PC-9 (cell line): ENCODE data around the gene SMPD3. TPM values are rescaled to one million over a fixed set of nuclear protein-coding genes. Genes with fewer than 3 reads are reported as not detected.

Source experiments
- BruUV-seq: library from RNA; stranded (reverse); fragments of 400-500 nt; replicated peaks from 2 replicates; lab custom pipeline; 2021; lab: Mats Ljungman, UMichigan
- CTCF ChIA-PET: fragments of 300-600 bp; sonication (Branson Sonifier 250); formaldehyde crosslinking; loops from one replicate; lab custom pipeline; 2022; ENCODE audit warnings: antibody characterized with exemption; lab: Charles Lee
- POLR2A ChIA-PET: fragments of 300-600 bp; sonication (Branson Sonifier 250); formaldehyde crosslinking; loops from one replicate; lab custom pipeline; 2022; ENCODE audit warnings: antibody characterized with exemption; ENCODE audit not compliant: unreplicated experiment; lab: Charles Lee
- DNase-seq, 2 experiments: peaks; one replicate each; pipeline versions ENCODE4 v3.0.0 to v3.0.0-alpha.2; 2015 to 2022; ENCODE audit warnings: mixed read lengths in 1 of 2
- H2AFZ ChIP-seq: fragments of 200-600 bp; sonication (generic); 2 replicates; pipeline ENCODE4 v1.8.1; 2017; ENCODE audit warnings: antibody characterized with exemption
- H3F3A ChIP-seq: fragments of 200-600 bp; sonication (generic); 2 replicates; pipeline ENCODE4 v1.8.1; 2017; ENCODE audit warnings: antibody characterized with exemption, mild to moderate bottlenecking, low read depth; ENCODE audit not compliant: insufficient read depth
- H3K27ac ChIP-seq: fragments of 200-600 bp; sonication (generic); 2 replicates; pipeline ENCODE4 v1.6.1; 2016; ENCODE audit warnings: mixed run types
- H3K27me3 ChIP-seq: fragments of 200-600 bp; sonication (generic); 2 replicates; pipeline ENCODE4 v1.6.1; 2016; ENCODE audit warnings: low read depth, mixed run types; ENCODE audit not compliant: insufficient read depth
- H3K36me3 ChIP-seq: fragments of 200-600 bp; sonication (generic); 2 replicates; pipeline ENCODE4 v1.6.1; 2016; ENCODE audit warnings: low read depth, mixed run types
- H3K4me1 ChIP-seq: fragments of 200-600 bp; sonication (generic); replicated peaks from 2 replicates; pipeline ENCODE4 v1.6.1; 2016; ENCODE audit warnings: mixed run types; ENCODE audit not compliant: insufficient read depth
- H3K4me2 ChIP-seq: fragments of 200-600 bp; sonication (generic); 2 replicates; pipeline ENCODE4 v1.6.1; 2017; ENCODE audit warnings: mixed run types
- H3K4me3 ChIP-seq: fragments of 200-600 bp; sonication (generic); 2 replicates; pipeline ENCODE4 v1.6.1; 2016; ENCODE audit warnings: mixed run types
- H3K79me2 ChIP-seq: fragments of 200-600 bp; sonication (generic); 2 replicates; pipeline ENCODE4 v1.6.1; 2017; ENCODE audit warnings: low read depth, mixed run types
- H3K9me2 ChIP-seq: fragments of 200-600 bp; sonication (generic); 2 replicates; pipeline ENCODE4 v1.8.1; 2017; ENCODE audit warnings: mild to moderate bottlenecking; ENCODE audit not compliant: insufficient read depth
- H3K9me3 ChIP-seq: fragments of 200-600 bp; sonication (generic); 2 replicates; pipeline ENCODE4 v1.8.1; 2016; ENCODE audit warnings: low read depth; ENCODE audit not compliant: insufficient read depth
- H4K20me1 ChIP-seq: fragments of 200-600 bp; sonication (generic); 2 replicates; pipeline ENCODE4 v1.8.1; 2017; ENCODE audit not compliant: insufficient read depth
- EZH2 ChIP-seq: fragments of 200-600 bp; sonication (generic); IDR thresholded peaks from 2 replicates; pipeline ENCODE4 v1.8.0; 2017; ENCODE audit warnings: antibody characterized with exemption, low read depth
- intact Hi-C: fragments of 100-400 bp; cut with micrococcal nuclease; formaldehyde crosslinking; loops from one replicate; pipeline ENCODE4 v1.10.0; 2022; ENCODE audit not compliant: unreplicated experiment
- total RNA-seq: library from RNA; stranded (reverse); gene quantifications from 2 replicates; pipeline ENCODE4 v1.2.3, GENCODE V29; 2021
- TF ChIP-seq, protein P1 (sequence below): fragments of 200-600 bp; sonication (generic); conservative IDR thresholded peaks from 2 replicates; pipeline ENCODE4 v1.6.1; 2017; ENCODE audit warnings: mixed run types, antibody characterized with exemption, mild to moderate bottlenecking, moderate library complexity

The SMPD3 gene
- total RNA-seq, 1 experiment from 2014 or later = 0.94 TPM

DNA sequence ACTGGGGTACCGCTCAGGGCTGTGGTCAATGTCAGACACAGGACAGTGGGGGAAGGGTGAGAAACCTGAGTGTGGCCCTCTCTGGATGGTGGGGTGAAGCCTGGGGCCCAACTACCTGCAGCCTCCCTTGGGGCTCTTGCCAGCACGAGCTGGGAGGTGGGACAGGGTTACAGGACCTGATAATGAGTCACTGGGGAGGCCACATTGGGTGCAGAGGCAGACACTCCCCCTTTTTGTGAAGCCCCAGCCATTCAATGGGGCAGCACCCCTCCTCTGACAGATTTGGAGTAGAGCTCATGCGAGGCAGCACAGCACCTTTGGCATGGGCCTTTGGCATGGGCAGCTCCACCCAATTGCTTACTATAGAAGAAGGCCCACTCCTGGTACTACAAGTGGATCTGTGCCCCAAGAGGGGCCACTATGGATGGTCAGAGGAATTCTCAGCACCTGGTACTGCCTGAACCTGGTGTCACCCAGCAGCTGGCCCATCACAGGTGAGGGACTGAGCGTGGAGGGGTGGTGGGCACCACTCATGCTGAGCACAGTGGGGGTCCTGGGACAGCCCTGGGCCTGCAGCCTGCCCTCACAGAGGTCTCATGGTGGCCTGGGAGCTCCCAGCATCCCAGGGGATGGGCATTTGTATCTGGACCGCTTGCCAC, 45.2 kb upstream of the SMPD3 start:
- no TSS peak for BruUV-seq
- no peak overlapping the region for H3K27ac ChIP-seq
- no peaks in the 10 kb centered on the region for H4K20me1 ChIP-seq
- H3K27me3 ChIP-seq = no peaks in the 10 kb centered on the region
- peaks cover 12% of the 10 kb centered on the region; the same call in 1 of the 2 replicates for H3F3A ChIP-seq
- ChIA-PET POLR2A (no interaction called here), CTCF (no interaction called here)
- intact Hi-C loops = no loop called here
- H3K9me2 ChIP-seq = no peaks in the 10 kb centered on the region
- TF ChIP-seq, protein P1, sequence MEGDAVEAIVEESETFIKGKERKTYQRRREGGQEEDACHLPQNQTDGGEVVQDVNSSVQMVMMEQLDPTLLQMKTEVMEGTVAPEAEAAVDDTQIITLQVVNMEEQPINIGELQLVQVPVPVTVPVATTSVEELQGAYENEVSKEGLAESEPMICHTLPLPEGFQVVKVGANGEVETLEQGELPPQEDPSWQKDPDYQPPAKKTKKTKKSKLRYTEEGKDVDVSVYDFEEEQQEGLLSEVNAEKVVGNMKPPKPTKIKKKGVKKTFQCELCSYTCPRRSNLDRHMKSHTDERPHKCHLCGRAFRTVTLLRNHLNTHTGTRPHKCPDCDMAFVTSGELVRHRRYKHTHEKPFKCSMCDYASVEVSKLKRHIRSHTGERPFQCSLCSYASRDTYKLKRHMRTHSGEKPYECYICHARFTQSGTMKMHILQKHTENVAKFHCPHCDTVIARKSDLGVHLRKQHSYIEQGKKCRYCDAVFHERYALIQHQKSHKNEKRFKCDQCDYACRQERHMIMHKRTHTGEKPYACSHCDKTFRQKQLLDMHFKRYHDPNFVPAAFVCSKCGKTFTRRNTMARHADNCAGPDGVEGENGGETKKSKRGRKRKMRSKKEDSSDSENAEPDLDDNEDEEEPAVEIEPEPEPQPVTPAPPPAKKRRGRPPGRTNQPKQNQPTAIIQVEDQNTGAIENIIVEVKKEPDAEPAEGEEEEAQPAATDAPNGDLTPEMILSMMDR = no peak
- no peak for TF ChIP-seq EZH2
- no peak overlapping the region for H2AFZ ChIP-seq
- H3K36me3 ChIP-seq = no peaks in the 10 kb centered on the region
- no peak for DNase-seq
- H3K4me2 ChIP-seq = no peak overlapping the region
- no peak overlapping the region for H3K4me3 ChIP-seq
- peaks cover 32% of the 10 kb centered on the region for H3K4me1 ChIP-seq
- H3K79me2 ChIP-seq = no peaks in the 10 kb centered on the region
- no peaks in the 10 kb centered on the region for H3K9me3 ChIP-seq

DNA sequence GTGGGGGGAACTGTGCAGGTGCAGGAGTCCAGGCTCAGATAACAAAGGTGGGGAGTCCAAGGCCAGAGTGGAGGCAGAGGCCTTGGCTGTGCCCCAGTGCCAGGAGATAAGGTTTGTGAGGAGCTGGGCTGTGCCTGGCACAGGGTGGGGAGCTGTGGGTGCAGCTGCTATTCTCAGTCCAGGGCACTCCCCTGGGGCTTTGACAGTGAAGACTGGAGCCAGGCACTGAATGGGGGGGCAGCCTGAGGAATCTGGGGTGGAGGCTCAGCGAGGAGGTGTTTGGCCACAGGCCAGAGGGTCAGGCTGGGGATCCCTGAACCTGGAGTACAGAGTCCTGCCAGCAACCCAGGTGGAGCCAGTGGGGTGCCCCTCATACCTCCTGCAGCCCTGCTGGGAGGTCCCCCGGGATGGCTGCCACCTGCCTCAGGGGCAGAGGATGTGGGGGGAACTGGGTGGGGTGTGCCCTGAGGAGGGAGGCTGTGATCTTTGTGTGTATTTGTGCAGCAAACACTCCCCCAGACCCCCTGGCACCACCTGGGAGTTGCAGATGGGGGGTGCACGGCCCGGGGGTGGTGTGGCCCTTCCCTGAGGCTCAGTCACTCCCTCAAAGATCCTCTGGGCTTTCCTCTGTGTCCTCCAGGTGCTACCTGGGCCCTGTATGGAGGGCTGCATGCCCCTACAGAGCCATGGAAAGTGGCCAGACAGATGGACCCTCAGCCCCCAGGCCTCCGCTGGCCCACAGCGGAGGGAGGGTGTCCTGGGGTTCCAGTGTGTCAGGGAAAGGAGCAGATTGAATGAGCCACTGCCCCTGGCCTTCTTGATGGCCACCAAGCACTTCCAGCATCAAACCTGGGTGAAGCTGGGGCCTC, 44.5 kb upstream of the SMPD3 start:
- no peak overlapping the region for H3K4me3 ChIP-seq
- CTCF ChIA-PET = no interaction called here
- H3K4me1 ChIP-seq = peaks cover 32% of the 10 kb centered on the region
- intact Hi-C loops = no loop called here
- H3F3A ChIP-seq = peaks cover 12% of the 10 kb centered on the region; the same call in 1 of the 2 replicates
- no peaks in the 10 kb centered on the region for H4K20me1 ChIP-seq
- H3K9me2 ChIP-seq = no peaks in the 10 kb centered on the region
- H3K4me2 ChIP-seq = no peak overlapping the region
- no peak overlapping the region for H2AFZ ChIP-seq
- no peaks in the 10 kb centered on the region for H3K9me3 ChIP-seq
- no peaks in the 10 kb centered on the region for H3K27me3 ChIP-seq
- no TSS peak for BruUV-seq
- POLR2A ChIA-PET = interaction anchor here (0.6 kb wide), 1 partner anchor 67 kb away, joined by 3 read pairs; no protein-coding TSS in a partner anchor
- TF ChIP-seq, protein P1 = no peak
- no peak for TF ChIP-seq EZH2
- DNase-seq = peak in 1 of 2 experiments; percentile 56
- H3K27ac ChIP-seq = no peak overlapping the region
- H3K36me3 ChIP-seq = no peaks in the 10 kb centered on the region
- H3K79me2 ChIP-seq = no peaks in the 10 kb centered on the region

DNA sequence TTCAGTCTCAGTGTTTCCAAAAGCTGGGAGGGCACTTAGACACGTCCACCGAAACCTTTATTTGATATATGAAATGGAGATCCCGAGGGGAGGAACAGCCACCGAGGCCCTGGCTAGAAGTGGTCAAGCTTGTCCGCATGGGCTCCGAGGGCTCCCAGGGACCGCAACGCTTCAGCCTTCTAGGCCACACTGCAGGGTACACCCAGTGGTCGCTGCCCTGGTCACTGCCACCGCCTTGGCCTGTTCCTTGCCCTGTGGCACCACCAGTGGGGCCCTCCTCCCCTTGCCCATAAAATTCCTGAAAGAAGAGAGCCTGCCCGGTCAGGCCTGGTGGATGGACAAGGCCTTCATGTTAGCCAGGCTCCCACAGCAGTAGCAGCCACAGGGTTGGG, 43.8 kb upstream of the SMPD3 start:
- Histone ChIP-seq H3K9me2 (no peaks in the 10 kb centered on the region), H3K9me3 (no peaks in the 10 kb centered on the region), H2AFZ (no peak overlapping the region), H4K20me1 (no peaks in the 10 kb centered on the region), H3K4me1 (peaks cover 34% of the 10 kb centered on the region), H3K4me3 (no peak overlapping the region), H3K27me3 (no peaks in the 10 kb centered on the region), H3K36me3 (no peaks in the 10 kb centered on the region), H3K79me2 (no peaks in the 10 kb centered on the region), H3K27ac (no peak overlapping the region), H3K4me2 (no peak overlapping the region), H3F3A (peaks cover 12% of the 10 kb centered on the region; the same call in 1 of the 2 replicates)
- BruUV-seq = no TSS peak
- no peak for DNase-seq
- CTCF ChIA-PET = no interaction called here
- POLR2A ChIA-PET = no interaction called here
- TF ChIP-seq, protein P1 = no peak
- TF ChIP-seq EZH2 = no peak
- intact Hi-C loops = no loop called here
